Kidney (tissue), 14 donors: ENCODE results near the gene AK9. TPM values are rescaled to one million over a fixed set of nuclear protein-coding genes. Genes with fewer than 3 reads are reported as not detected.
A peak's percentile ranks its signal among the peaks of the same experiment; 100 is the strongest.

Experiments
- DNase-seq, 5 donors: peaks; one replicate each; pipeline ENCODE4 v3.0.0-alpha.2; 2013 to 2020
- FAIRE-seq: peaks from 2 replicates; lab custom pipeline; 2012; peaks lifted over from hg19 to GRCh38; lab: Jason Lieb, UNC
- H3K27ac ChIP-seq, 2 donors: one replicate each; pipeline ENCODE4 v1.7.0; 2013; ENCODE audit warnings: low read depth in 2 of 2, low read length in 2 of 2, inconsistent platforms in 1 of 2
- H3K27me3 ChIP-seq: one replicate; pipeline ENCODE4 v1.7.1; 2013; ENCODE audit warnings: low read length, inconsistent platforms; ENCODE audit not compliant: control insufficient read depth, insufficient read depth
- H3K36me3 ChIP-seq, 3 donors: one replicate each; pipeline versions ENCODE4 v1.7.0 to v1.7.1; 2013; ENCODE audit warnings: low read length in 3 of 3, control low read depth in 1 of 3, inconsistent platforms in 1 of 3; ENCODE audit not compliant: insufficient read depth in 3 of 3, control insufficient read depth in 2 of 3
- H3K4me1 ChIP-seq, 3 donors: one replicate each; pipeline versions ENCODE4 v1.7.0 to v1.7.1; 2013; ENCODE audit warnings: low read length in 3 of 3, inconsistent platforms in 1 of 3, low read depth in 1 of 3; ENCODE audit not compliant: control insufficient read depth in 2 of 3, insufficient read depth in 2 of 3
- H3K4me3 ChIP-seq, 3 donors: one replicate each; pipeline versions ENCODE4 v1.7.0 to v1.8.1; 2013; ENCODE audit warnings: low read length in 3 of 3, control low read depth in 1 of 3, inconsistent platforms in 1 of 3
- H3K9ac ChIP-seq, 3 donors: one replicate each; pipeline versions ENCODE4 v1.7.0 to v1.7.1; 2013; ENCODE audit warnings: low read length in 3 of 3, control low read depth in 1 of 3, inconsistent platforms in 1 of 3
- H3K9me3 ChIP-seq, 3 donors: one replicate each; pipeline versions ENCODE4 v1.7.0 to v1.7.1; 2013; ENCODE audit warnings: low read length in 3 of 3, control low read depth in 1 of 3, inconsistent platforms in 1 of 3; ENCODE audit not compliant: control insufficient read depth in 2 of 3, insufficient read depth in 1 of 3
- intact Hi-C: fragments of 100-400 bp; cut with DNase I; formaldehyde crosslinking; loops from one replicate; pipeline ENCODE4 v1.11.1; 2022
- polyA plus RNA-seq: library from polyadenylated mRNA; stranded (reverse); fragments of 350-450 nt; fragmentation: Illumina TruSeq; extraction: RNeasy Lipid Tissue Mini Kit (QIAGEN cat#74804); gene quantifications from one replicate; pipeline ENCODE4 v1.2.3, GENCODE V29; 2014; ENCODE audit warnings: low read depth, low replicate concordance; ENCODE audit not compliant: insufficient read depth
- total RNA-seq: library from RNA; stranded (reverse); fragmentation: NEBNext Ultra II Directional; extraction: Animal tissue kit (Norgen Biotek cat#: 25700); gene quantifications from one replicate; pipeline ENCODE4 v1.2.1, GENCODE V29; 2021
- TF ChIP-seq, protein P1 (sequence below): IDR thresholded peaks from 3 replicates; pipeline ENCODE4 v1.5.1; 2012; ENCODE audit warnings: mild to moderate bottlenecking, moderate library complexity, borderline replicate concordance; ENCODE audit not compliant: insufficient read depth; ENCODE audit errors: extremely low read depth
- donor health status: control.
- donor health status: control.
- donor health status: control.
- donor health status: control.
- donor health status: control.
- donor health status: DM: yes; HTN: yes; CAD: no.
- donor health status: Normal renal cell carcinoma (clear cell type).

The AK9 gene
- total and polyA plus RNA-seq, 2 donors from 2014 or later: 4.6 to 10.9 TPM

GRCh38 chr6:109453594-109454495 is 237.2 kb downstream of the AK9 start:
- intact Hi-C loops: no loop called here
- DNase-seq (peak in 1 of 5 donors; percentile 78), FAIRE-seq (no peak)
- Histone ChIP-seq H3K4me1 (peaks cover 0 to 15% (median 11%) of the 10 kb centered on the region in 3 donors), H3K4me3 (no peak overlapping the region), H3K9ac (no peak overlapping the region), H3K36me3 (peaks cover 0 to 3% (median 2%) of the 10 kb centered on the region in 3 donors), H3K9me3 (no peaks in the 10 kb centered on the region), H3K27ac (peak overlapping the region in 1 of 2 donors; percentile 3), H3K27me3 (no peaks in the 10 kb centered on the region)
- TF ChIP-seq, protein P1, sequence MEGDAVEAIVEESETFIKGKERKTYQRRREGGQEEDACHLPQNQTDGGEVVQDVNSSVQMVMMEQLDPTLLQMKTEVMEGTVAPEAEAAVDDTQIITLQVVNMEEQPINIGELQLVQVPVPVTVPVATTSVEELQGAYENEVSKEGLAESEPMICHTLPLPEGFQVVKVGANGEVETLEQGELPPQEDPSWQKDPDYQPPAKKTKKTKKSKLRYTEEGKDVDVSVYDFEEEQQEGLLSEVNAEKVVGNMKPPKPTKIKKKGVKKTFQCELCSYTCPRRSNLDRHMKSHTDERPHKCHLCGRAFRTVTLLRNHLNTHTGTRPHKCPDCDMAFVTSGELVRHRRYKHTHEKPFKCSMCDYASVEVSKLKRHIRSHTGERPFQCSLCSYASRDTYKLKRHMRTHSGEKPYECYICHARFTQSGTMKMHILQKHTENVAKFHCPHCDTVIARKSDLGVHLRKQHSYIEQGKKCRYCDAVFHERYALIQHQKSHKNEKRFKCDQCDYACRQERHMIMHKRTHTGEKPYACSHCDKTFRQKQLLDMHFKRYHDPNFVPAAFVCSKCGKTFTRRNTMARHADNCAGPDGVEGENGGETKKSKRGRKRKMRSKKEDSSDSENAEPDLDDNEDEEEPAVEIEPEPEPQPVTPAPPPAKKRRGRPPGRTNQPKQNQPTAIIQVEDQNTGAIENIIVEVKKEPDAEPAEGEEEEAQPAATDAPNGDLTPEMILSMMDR: no peak

- Histone ChIP-seq H3K27me3 (no peaks in the 10 kb centered on the region), H3K4me1 (peaks cover 0 to 15% (median 11%) of the 10 kb centered on the region in 3 donors), H3K9me3 (no peaks in the 10 kb centered on the region), H3K27ac (no peak overlapping the region), H3K4me3 (no peak overlapping the region), H3K9ac (no peak overlapping the region), H3K36me3 (peaks cover 0 to 3% (median 2%) of the 10 kb centered on the region in 3 donors)
- TF ChIP-seq, protein P1: no peak
- FAIRE-seq (no peak), DNase-seq (no peak)
- intact Hi-C loops: no loop called here
Observed at GRCh38 chr6:109453156-109453555, 237.8 kb downstream of the AK9 start.

DNA sequence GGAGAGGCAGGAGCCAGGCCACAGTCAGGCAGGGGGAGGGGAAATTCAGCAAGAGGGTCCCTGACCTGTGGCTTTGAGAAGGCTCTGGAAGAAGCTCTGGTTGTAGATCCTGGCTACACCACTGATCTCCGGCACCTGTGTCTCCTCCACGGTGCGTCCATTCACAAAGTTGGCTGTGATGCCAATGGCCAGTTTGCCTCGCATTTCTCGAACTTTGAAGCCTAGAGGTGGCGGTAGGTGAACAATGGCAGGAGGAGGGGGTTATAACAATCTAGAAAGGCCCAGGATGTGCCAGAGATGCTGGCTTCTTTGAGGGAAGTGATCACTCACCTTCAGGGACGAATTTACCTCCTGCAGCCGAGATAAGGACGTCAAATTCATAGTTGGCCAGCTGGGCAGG is 238.8 kb downstream of the AK9 start:
- no peaks in the 10 kb centered on the region for H3K9me3 ChIP-seq

More for the DNA sequence above, 238.8 kb downstream of the AK9 start:
- DNase-seq: no peak
- H3K27ac ChIP-seq: no peak overlapping the region
- no peaks in the 10 kb centered on the region for H3K27me3 ChIP-seq
- intact Hi-C loops: no loop called here
- H3K36me3 ChIP-seq: peaks cover 0 to 3% (median 2%) of the 10 kb centered on the region in 3 donors
- FAIRE-seq: no peak
- no peak overlapping the region for H3K4me3 ChIP-seq
- peaks cover 0 to 13% (median 5%) of the 10 kb centered on the region in 3 donors for H3K4me1 ChIP-seq
- H3K9ac ChIP-seq: no peak overlapping the region
- TF ChIP-seq, protein P1: no peak
